ENCODE measurements around the gene ADCY7. TPM values are rescaled to one million over a fixed set of nuclear protein-coding genes. Genes with fewer than 3 reads are reported as not detected.

The ADCY7 gene
- polyA plus RNA-seq, 1 experiment, result 8.5 TPM

- TF ChIP-seq CTCF (IDR thresholded peaks at IDR 0.05; ENCODE audit: low read depth, low read length), result no peak
- H3K27me3 ChIP-seq (ENCODE audit: control insufficient read depth, insufficient read depth, low read length), result no peaks in the 10 kb centered on the region
- H3K4me3 ChIP-seq (ENCODE audit: low read depth, low read length), result no peak overlapping the region
- ChIA-PET POLR2A (no interaction called here), CTCF (interaction anchor here (1.3 kb wide), 1 partner anchor 79 kb away, joined by 3 read pairs; no protein-coding TSS in a partner anchor)
- H3K27ac ChIP-seq (ENCODE audit: low read depth, low read length), result no peak overlapping the region
- H3K9me3 ChIP-seq (ENCODE audit: control insufficient read depth, insufficient read depth, low read length), result no peaks in the 10 kb centered on the region; the same call in 1 of the 2 replicates
- no peak for DNase-seq (ENCODE audit: low read depth, low spot score)
Observed at GRCh38 chr16:50275428-50276325, 9.3 kb downstream of the ADCY7 start.

GRCh38 chr16:50276326-50276640, 9.9 kb downstream of the ADCY7 start:
- TF ChIP-seq CTCF (IDR thresholded peaks at IDR 0.05; ENCODE audit: low read depth, low read length), result no peak
- CTCF ChIA-PET, result no interaction called here
- no peak for DNase-seq (ENCODE audit: low read depth, low spot score)

GRCh38 chr16:50276801-50277555, 10.6 kb downstream of the ADCY7 start:
- H3K27ac ChIP-seq (ENCODE audit: low read depth, low read length), result no peak overlapping the region
- ChIA-PET POLR2A (no interaction called here), CTCF (no interaction called here)
- H3K4me3 ChIP-seq (ENCODE audit: low read depth, low read length), result no peak overlapping the region
- no peak for DNase-seq (ENCODE audit: low read depth, low spot score)
- H3K27me3 ChIP-seq (ENCODE audit: control insufficient read depth, insufficient read depth, low read length), result no peaks in the 10 kb centered on the region
- no peaks in the 10 kb centered on the region; the same call in 1 of the 2 replicates for H3K9me3 ChIP-seq (ENCODE audit: control insufficient read depth, insufficient read depth, low read length)
- TF ChIP-seq CTCF (IDR thresholded peaks at IDR 0.05; ENCODE audit: low read depth, low read length), result no peak

More at GRCh38 chr16:50276326-50276640, 9.9 kb downstream of the ADCY7 start:
- no peaks in the 10 kb centered on the region; the same call in 1 of the 2 replicates for H3K9me3 ChIP-seq (ENCODE audit: control insufficient read depth, insufficient read depth, low read length)
- H3K27ac ChIP-seq (ENCODE audit: low read depth, low read length), result no peak overlapping the region
- POLR2A ChIA-PET, result no interaction called here
- H3K4me3 ChIP-seq (ENCODE audit: low read depth, low read length), result no peak overlapping the region
- H3K27me3 ChIP-seq (ENCODE audit: control insufficient read depth, insufficient read depth, low read length), result no peaks in the 10 kb centered on the region

- ChIA-PET CTCF (no interaction called here), POLR2A (no interaction called here)
- no peak overlapping the region for H3K27ac ChIP-seq (ENCODE audit: low read depth, low read length)
- DNase-seq (ENCODE audit: low read depth, low spot score), result no peak
- no peak overlapping the region for H3K4me3 ChIP-seq (ENCODE audit: low read depth, low read length)
- no peaks in the 10 kb centered on the region; the same call in 1 of the 2 replicates for H3K9me3 ChIP-seq (ENCODE audit: control insufficient read depth, insufficient read depth, low read length)
- TF ChIP-seq CTCF (IDR thresholded peaks at IDR 0.05; ENCODE audit: low read depth, low read length), result no peak
- H3K27me3 ChIP-seq (ENCODE audit: control insufficient read depth, insufficient read depth, low read length), result no peaks in the 10 kb centered on the region
Observed at GRCh38 chr16:50278251-50278650, 11.9 kb downstream of the ADCY7 start.

- Histone ChIP-seq H3K27me3 (ENCODE audit: control insufficient read depth, insufficient read depth, low read length) (no peaks in the 10 kb centered on the region), H3K4me3 (ENCODE audit: low read depth, low read length) (no peak overlapping the region), H3K9me3 (ENCODE audit: control insufficient read depth, insufficient read depth, low read length) (no peaks in the 10 kb centered on the region; the same call in 1 of the 2 replicates), H3K27ac (ENCODE audit: low read depth, low read length) (no peak overlapping the region)
- no peak for TF ChIP-seq CTCF (IDR thresholded peaks at IDR 0.05; ENCODE audit: low read depth, low read length)
- DNase-seq (ENCODE audit: low read depth, low spot score), result no peak
- POLR2A ChIA-PET, result no interaction called here
- CTCF ChIA-PET, result no interaction called here
Observed at GRCh38 chr16:50279504-50279865, 13.1 kb downstream of the ADCY7 start.
